ENCODE results near the gene TBC1D9B.

TBC1D9B gene

GRCh38 chr5:179907556-179908324 lies at the start of gene TBC1D9B:
Gene TBC1D9B (minus strand): TSS chr5:179907897. CDS start chr5:179907821, 76 bp downstream.
- TF ChIP-seq MAX (IDR thresholded peaks at IDR 0.05) (peak; percentile 55), TAF1 (IDR thresholded peaks at IDR 0.05; ENCODE audit: low read depth) (0 out of 2 replicates have a peak, but pooled peaks have one; percentile 14), EGR1 (IDR thresholded peaks at IDR 0.05) (peak; percentile 60), YY1 (IDR thresholded peaks at IDR 0.05; ENCODE audit: low read depth) (peak; percentile 23; the same call in 1 of the 2 replicates), ZBTB7A (IDR thresholded peaks at IDR 0.05; ENCODE audit: low read depth) (no peak)

- TF ChIP-seq CREB1 (IDR thresholded peaks at IDR 0.05; ENCODE audit: low read depth): no peak
- no peak for TF ChIP-seq CEBPB (IDR thresholded peaks at IDR 0.05)
- no peak for TF ChIP-seq ZBTB7A (IDR thresholded peaks at IDR 0.05; ENCODE audit: low read depth)
- no peak for TF ChIP-seq REST (IDR thresholded peaks at IDR 0.05; ENCODE audit: low read depth)
- no peak for TF ChIP-seq NFIC (IDR thresholded peaks at IDR 0.05)
- TF ChIP-seq FOXM1 (IDR thresholded peaks at IDR 0.05; ENCODE audit: borderline replicate concordance, low read depth): no peak
- TF ChIP-seq EGR1 (IDR thresholded peaks at IDR 0.05): no peak
- TF ChIP-seq TAF1 (IDR thresholded peaks at IDR 0.05; ENCODE audit: low read depth): no peak
- TF ChIP-seq YY1 (IDR thresholded peaks at IDR 0.05; ENCODE audit: low read depth): no peak
- no peak for TF ChIP-seq RAD21 (IDR thresholded peaks at IDR 0.05; ENCODE audit: low read depth)
These were observed 47.9 kb upstream of the TBC1D9B start for GRCh38 chr5:179955630-179956029.

- TF ChIP-seq TCF12 (IDR thresholded peaks at IDR 0.05; ENCODE audit: low read depth) (no peak), TAF1 (IDR thresholded peaks at IDR 0.05; ENCODE audit: low read depth) (no peak), CEBPB (IDR thresholded peaks at IDR 0.05) (no peak)
These were observed 47.4 kb upstream of the TBC1D9B start for GRCh38 chr5:179955062-179955461.

GRCh38 chr5:179954434-179954833 lies 46.7 kb upstream of the TBC1D9B start:
- TF ChIP-seq USF1 (IDR thresholded peaks at IDR 0.05) (no peak), RAD21 (IDR thresholded peaks at IDR 0.05; ENCODE audit: low read depth) (no peak), CEBPB (IDR thresholded peaks at IDR 0.05) (no peak)

GRCh38 chr5:179953987-179954386 lies 46.3 kb upstream of the TBC1D9B start:
- TF ChIP-seq TCF12 (IDR thresholded peaks at IDR 0.05; ENCODE audit: low read depth): no peak
- TF ChIP-seq REST (IDR thresholded peaks at IDR 0.05; ENCODE audit: low read depth): no peak
- no peak for TF ChIP-seq CREB1 (IDR thresholded peaks at IDR 0.05; ENCODE audit: low read depth)
- no peak for TF ChIP-seq CEBPB (IDR thresholded peaks at IDR 0.05)
- no peak for TF ChIP-seq NFIC (IDR thresholded peaks at IDR 0.05)
- TF ChIP-seq USF1 (IDR thresholded peaks at IDR 0.05): no peak

- TF ChIP-seq RAD21 (IDR thresholded peaks at IDR 0.05; ENCODE audit: low read depth) (no peak), EP300 (IDR thresholded peaks at IDR 0.05; ENCODE audit: borderline replicate concordance) (no peak), CREB1 (IDR thresholded peaks at IDR 0.05; ENCODE audit: low read depth) (no peak), TAF1 (IDR thresholded peaks at IDR 0.05; ENCODE audit: low read depth) (no peak), TCF12 (IDR thresholded peaks at IDR 0.05; ENCODE audit: low read depth) (no peak), USF1 (IDR thresholded peaks at IDR 0.05) (no peak), MAX (IDR thresholded peaks at IDR 0.05) (no peak), ZBTB7A (IDR thresholded peaks at IDR 0.05; ENCODE audit: low read depth) (no peak), TEAD4 (IDR thresholded peaks at IDR 0.05) (no peak), NFIC (IDR thresholded peaks at IDR 0.05) (no peak), YY1 (IDR thresholded peaks at IDR 0.05; ENCODE audit: low read depth) (no peak), EGR1 (IDR thresholded peaks at IDR 0.05) (no peak)
These were observed 29.4 kb upstream of the TBC1D9B start for GRCh38 chr5:179936976-179937681.
